HepG2 (cell line): ENCODE results near the gene FEM1B.

ENCODE experiments used
- TF ChIP-seq, protein P1 (sequence below): sonication (generic); formaldehyde crosslinking; IDR thresholded peaks from 2 replicates; pipeline ENCODE4; 2020; ENCODE audit warnings: missing genetic modification reagents, mild to moderate bottlenecking, borderline replicate concordance
- TF ChIP-seq, protein P2 (sequence below), 2 experiments: sonication (generic) in 1 of 2; formaldehyde crosslinking in 1 of 2; IDR thresholded peaks; 2 replicates each; pipeline versions ENCODE4 v1.5.1 to v1.6.1; 2011 to 2020; ENCODE audit warnings: borderline replicate concordance in 1 of 2, low read depth in 1 of 2, low read length in 1 of 2, mild to moderate bottlenecking in 1 of 2, missing genetic modification reagents in 1 of 2, moderate library complexity in 1 of 2

DNA sequence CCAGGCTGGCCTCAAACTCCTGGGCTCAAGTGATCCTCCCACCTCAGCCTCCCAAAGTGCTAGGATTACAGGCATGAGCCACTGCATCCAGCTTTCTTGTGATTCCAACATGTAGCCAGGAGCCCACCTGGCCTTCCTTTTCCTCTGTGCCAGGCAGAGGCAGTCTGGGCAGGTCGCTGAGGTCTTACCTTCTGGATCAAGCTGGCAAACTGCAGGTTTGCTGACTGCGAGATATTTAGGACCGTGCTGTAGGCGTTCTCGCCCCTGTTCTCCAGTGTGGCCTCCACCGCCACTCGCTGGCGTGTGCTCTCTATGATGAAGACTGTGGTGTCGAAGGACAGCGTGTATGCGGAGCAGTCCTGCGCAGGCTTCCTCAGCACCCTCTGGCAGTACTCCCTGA, 42.5 kb downstream of the FEM1B start:
- TF ChIP-seq, protein P1, sequence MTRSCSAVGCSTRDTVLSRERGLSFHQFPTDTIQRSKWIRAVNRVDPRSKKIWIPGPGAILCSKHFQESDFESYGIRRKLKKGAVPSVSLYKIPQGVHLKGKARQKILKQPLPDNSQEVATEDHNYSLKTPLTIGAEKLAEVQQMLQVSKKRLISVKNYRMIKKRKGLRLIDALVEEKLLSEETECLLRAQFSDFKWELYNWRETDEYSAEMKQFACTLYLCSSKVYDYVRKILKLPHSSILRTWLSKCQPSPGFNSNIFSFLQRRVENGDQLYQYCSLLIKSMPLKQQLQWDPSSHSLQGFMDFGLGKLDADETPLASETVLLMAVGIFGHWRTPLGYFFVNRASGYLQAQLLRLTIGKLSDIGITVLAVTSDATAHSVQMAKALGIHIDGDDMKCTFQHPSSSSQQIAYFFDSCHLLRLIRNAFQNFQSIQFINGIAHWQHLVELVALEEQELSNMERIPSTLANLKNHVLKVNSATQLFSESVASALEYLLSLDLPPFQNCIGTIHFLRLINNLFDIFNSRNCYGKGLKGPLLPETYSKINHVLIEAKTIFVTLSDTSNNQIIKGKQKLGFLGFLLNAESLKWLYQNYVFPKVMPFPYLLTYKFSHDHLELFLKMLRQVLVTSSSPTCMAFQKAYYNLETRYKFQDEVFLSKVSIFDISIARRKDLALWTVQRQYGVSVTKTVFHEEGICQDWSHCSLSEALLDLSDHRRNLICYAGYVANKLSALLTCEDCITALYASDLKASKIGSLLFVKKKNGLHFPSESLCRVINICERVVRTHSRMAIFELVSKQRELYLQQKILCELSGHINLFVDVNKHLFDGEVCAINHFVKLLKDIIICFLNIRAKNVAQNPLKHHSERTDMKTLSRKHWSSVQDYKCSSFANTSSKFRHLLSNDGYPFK (CRISPR knock-in tag), result no peak
- TF ChIP-seq, protein P2, sequence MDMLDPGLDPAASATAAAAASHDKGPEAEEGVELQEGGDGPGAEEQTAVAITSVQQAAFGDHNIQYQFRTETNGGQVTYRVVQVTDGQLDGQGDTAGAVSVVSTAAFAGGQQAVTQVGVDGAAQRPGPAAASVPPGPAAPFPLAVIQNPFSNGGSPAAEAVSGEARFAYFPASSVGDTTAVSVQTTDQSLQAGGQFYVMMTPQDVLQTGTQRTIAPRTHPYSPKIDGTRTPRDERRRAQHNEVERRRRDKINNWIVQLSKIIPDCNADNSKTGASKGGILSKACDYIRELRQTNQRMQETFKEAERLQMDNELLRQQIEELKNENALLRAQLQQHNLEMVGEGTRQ (IDR thresholded peaks at IDR 0.05; ENCODE audit: low read depth, low read length), result no peak
- TF ChIP-seq, protein P2 (CRISPR knock-in tag; IDR thresholded peaks at IDR 0.05; ENCODE audit: borderline replicate concordance), result no peak
